Stomach (tissue), 4 donors: ENCODE measurements around the gene NUP85.

Source experiments
- EP300 ChIP-seq: sonication (generic); formaldehyde crosslinking; IDR thresholded peaks from one replicate; pipeline ENCODE4 v1.6.1; 2017; ENCODE audit warnings: antibody characterized with exemption
- POLR2A ChIP-seq, 4 donors: fragments of 450-650 bp; IDR thresholded peaks; one replicate each; pipeline ENCODE4 v1.6.1; 2016; ENCODE audit warnings: antibody characterized with exemption in 4 of 4, control low read depth in 2 of 4, mild to moderate bottlenecking in 1 of 4, moderate library complexity in 1 of 4
- POLR2AphosphoS5 ChIP-seq, 3 donors: sonication (generic); formaldehyde crosslinking; IDR thresholded peaks; one replicate each; pipeline ENCODE4 v1.6.1; 2016; ENCODE audit warnings: antibody characterized with exemption in 3 of 3
- TF ChIP-seq, protein P1 (sequence below), 7 experiments: fragments of 450-650 bp in 4 of 7; fragments of 200-600 bp in 3 of 7; sonication (generic) in 3 of 7; IDR thresholded peaks; one replicate each; pipeline ENCODE4 v1.5.1; 2016 to 2019; ENCODE audit warnings: antibody characterized with exemption in 7 of 7, control low read depth in 2 of 7, mild to moderate bottlenecking in 1 of 7

DNA sequence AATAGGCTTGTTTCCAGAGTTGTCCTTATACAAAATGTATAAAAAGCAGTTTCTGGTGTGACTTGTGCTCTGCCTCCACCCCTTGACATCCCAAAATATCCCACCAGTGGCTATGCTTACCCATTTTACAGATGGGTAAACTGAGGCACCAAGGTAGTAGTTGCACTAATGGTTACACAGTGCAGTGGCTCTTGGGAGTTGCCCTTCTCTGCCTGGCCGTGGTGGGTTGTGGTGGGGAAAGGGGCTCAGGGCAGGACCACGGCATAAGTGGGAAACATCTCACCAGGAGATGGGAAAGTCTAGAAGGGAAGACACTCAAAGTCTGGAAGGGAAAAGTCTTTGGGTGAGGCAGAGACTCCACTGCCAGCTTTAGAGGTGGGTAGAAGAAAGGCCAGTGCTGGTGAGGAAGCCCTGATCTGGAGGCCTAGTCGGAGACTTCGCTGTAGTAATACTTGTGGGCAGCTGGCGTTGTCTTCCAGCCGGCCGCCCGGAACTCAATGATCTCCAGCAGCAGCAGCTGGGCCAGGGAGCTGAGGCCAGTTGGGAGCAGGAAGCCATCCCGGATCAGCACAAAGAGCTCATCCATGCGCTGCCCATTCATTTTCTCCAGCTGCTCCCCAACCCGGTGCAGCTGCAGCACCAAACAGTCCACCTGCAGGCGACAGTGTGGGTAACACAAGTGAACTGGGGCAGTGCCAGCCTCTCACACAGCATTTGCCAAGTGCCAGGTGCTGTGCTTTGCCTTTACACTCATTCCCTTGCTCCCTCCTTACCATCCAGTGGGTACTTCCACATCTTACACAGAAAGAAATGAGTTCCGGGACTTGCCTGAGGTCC lies 61.1 kb downstream of the NUP85 start:
- no peak for TF ChIP-seq POLR2A (IDR thresholded peaks at IDR 0.05)
- TF ChIP-seq, protein P1, sequence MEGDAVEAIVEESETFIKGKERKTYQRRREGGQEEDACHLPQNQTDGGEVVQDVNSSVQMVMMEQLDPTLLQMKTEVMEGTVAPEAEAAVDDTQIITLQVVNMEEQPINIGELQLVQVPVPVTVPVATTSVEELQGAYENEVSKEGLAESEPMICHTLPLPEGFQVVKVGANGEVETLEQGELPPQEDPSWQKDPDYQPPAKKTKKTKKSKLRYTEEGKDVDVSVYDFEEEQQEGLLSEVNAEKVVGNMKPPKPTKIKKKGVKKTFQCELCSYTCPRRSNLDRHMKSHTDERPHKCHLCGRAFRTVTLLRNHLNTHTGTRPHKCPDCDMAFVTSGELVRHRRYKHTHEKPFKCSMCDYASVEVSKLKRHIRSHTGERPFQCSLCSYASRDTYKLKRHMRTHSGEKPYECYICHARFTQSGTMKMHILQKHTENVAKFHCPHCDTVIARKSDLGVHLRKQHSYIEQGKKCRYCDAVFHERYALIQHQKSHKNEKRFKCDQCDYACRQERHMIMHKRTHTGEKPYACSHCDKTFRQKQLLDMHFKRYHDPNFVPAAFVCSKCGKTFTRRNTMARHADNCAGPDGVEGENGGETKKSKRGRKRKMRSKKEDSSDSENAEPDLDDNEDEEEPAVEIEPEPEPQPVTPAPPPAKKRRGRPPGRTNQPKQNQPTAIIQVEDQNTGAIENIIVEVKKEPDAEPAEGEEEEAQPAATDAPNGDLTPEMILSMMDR (IDR thresholded peaks at IDR 0.05) = no peak
- TF ChIP-seq POLR2AphosphoS5 (IDR thresholded peaks at IDR 0.05) = no peak
- TF ChIP-seq EP300 = no peak
